ENCODE results near the gene ZBTB11. TPM values are rescaled to one million over a fixed set of nuclear protein-coding genes. Genes with fewer than 3 reads are reported as not detected.
"Not testable (repeated sequence)": the region's sequence is repeated elsewhere in the genome, so short reads cannot be mapped to it uniquely, and the experiment has no call there.

Gene ZBTB11
- total RNA-seq, 6 experiments from 2014 or later: 13.0 to 16.3 (median 15.5) TPM

DNA sequence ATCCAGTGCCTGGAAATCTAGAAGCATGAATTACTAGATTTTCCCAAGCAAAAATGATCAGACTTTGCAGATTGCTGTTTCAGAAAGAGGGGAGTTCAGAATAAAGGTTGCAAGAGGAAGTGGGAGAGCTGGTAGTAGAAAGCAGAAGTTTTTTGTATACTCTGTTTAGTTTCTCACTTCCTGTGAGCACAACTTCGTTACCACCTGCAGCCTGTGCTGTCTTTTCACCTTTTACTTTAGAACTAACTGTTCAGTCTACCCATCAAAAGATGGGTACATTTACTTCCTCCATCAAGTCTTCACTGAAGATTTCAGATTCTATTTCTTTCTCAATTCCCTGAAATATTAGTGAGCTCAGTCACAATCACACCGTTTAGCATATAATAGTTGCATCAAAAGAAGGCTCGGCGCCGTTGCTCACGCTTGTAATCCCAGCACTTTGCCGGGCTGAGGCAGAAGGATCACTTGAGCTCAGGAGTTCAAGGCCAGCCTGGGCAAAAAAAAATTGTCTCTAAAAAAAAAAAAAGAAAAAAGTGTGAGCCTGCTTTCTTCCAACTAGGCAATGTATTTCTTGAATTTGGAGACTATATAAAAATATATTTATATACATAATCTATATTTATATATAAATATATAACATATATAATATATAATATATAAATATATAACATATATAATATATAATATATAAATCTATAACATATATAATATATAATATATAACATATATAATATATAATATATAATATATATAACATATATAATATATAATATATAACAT, 45.7 kb upstream of the ZBTB11 start:
- no peak overlapping the region for H3K4me3 Mint-ChIP-seq
- TF ChIP-seq, protein P1, sequence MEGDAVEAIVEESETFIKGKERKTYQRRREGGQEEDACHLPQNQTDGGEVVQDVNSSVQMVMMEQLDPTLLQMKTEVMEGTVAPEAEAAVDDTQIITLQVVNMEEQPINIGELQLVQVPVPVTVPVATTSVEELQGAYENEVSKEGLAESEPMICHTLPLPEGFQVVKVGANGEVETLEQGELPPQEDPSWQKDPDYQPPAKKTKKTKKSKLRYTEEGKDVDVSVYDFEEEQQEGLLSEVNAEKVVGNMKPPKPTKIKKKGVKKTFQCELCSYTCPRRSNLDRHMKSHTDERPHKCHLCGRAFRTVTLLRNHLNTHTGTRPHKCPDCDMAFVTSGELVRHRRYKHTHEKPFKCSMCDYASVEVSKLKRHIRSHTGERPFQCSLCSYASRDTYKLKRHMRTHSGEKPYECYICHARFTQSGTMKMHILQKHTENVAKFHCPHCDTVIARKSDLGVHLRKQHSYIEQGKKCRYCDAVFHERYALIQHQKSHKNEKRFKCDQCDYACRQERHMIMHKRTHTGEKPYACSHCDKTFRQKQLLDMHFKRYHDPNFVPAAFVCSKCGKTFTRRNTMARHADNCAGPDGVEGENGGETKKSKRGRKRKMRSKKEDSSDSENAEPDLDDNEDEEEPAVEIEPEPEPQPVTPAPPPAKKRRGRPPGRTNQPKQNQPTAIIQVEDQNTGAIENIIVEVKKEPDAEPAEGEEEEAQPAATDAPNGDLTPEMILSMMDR (IDR thresholded peaks at IDR 0.05): no peak
- no peaks in the 10 kb centered on the region for H3K27me3 Mint-ChIP-seq (ENCODE audit: insufficient read depth)
- no peaks in the 10 kb centered on the region for H3K36me3 Mint-ChIP-seq (ENCODE audit: low read depth)
- no peak for DNase-seq
- no peak overlapping the region for H3K27ac Mint-ChIP-seq
- H3K4me1 Mint-ChIP-seq (ENCODE audit: low read depth): peaks cover 32% of the 10 kb centered on the region
- H3K9me3 Mint-ChIP-seq: no peaks in the 10 kb centered on the region

DNA sequence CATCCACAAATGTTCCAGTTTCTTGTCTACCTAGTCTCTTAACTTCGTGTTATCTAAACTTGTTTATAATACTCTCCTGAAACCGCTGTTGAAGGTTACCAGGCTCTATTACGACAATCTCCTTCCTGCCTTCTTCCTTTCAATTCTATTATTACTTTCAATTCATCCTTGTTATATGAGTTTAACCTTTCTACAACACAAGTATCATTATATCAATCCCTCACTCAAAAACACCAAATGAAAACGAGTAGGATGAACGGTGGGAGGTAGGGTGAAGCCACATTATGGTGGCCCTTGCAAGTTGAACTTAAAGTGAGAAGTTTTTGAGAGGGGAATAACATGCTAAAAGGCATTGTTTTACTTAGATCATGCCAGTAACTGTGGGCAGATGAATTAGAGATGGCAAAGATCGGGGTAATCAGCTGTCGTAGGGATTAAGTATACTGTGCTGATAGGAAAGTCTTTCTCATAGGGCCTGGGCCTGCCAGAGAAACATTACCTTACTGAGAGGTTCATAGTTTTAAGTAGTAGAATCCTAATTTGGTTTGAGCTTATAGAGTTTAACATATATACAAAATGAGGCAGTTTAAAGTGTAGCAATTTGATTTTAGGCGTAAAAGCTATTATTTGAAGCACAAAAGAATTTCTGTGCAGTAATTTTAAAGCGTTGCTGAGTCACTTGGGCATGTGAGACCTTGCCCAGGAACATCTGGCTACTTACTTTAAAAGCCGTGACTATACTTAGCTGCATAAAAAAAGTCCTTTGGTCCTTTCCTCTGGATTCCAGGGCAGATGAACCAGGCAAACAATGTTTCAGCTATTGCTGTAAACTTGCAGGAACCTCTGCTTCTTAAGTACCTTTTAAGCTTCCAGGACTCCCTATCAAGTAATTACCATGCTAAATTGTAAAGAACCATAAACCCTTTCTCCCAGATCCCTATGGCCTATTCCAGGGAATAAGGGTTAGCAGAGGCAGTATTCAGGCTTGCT, 44.2 kb upstream of the ZBTB11 start:
- Mint-ChIP-seq H3K36me3 (ENCODE audit: low read depth) (no peaks in the 10 kb centered on the region), H3K9me3 (no peaks in the 10 kb centered on the region), H3K27me3 (ENCODE audit: insufficient read depth) (no peaks in the 10 kb centered on the region), H3K4me3 (no peak overlapping the region), H3K27ac (no peak overlapping the region; the same call in 1 of the 2 replicates), H3K4me1 (ENCODE audit: low read depth) (peaks cover 27% of the 10 kb centered on the region)
- no peak for DNase-seq
- TF ChIP-seq, protein P1 (IDR thresholded peaks at IDR 0.05): no peak

DNA sequence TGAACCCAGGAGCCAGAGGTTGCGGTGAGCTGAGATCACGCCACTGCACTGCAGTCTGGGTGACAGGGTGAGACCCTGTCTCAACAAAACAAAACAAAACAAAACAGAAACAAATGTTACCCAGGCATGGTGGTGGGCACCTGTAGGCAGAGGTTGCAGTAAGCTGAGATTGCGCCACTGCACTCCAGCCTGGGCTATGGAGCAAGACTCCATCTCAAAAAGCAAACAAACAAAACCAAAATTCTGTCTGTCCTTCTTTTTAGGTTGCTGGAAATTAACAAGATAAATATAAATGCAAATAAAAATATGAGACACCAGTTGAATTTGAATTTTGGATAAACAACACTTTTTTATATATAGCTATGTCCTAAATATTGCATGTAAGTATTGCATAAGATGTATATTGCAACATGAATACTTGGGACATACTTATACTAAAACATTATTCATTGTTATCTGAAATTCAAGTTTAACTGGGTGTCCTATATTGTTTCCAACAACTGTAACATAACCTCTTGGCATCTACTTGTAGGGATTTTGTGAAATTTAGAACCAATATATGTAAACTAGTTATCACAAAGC, 42.8 kb upstream of the ZBTB11 start:
- no peak overlapping the region for H3K27ac Mint-ChIP-seq
- peaks cover 32% of the 10 kb centered on the region for H3K4me1 Mint-ChIP-seq (ENCODE audit: low read depth)
- no peaks in the 10 kb centered on the region for H3K27me3 Mint-ChIP-seq (ENCODE audit: insufficient read depth)
- no peak for DNase-seq
- TF ChIP-seq, protein P1 (IDR thresholded peaks at IDR 0.05): no peak
- H3K36me3 Mint-ChIP-seq (ENCODE audit: low read depth): no peaks in the 10 kb centered on the region
- H3K4me3 Mint-ChIP-seq: no peak overlapping the region
- H3K9me3 Mint-ChIP-seq: no peaks in the 10 kb centered on the region

DNA sequence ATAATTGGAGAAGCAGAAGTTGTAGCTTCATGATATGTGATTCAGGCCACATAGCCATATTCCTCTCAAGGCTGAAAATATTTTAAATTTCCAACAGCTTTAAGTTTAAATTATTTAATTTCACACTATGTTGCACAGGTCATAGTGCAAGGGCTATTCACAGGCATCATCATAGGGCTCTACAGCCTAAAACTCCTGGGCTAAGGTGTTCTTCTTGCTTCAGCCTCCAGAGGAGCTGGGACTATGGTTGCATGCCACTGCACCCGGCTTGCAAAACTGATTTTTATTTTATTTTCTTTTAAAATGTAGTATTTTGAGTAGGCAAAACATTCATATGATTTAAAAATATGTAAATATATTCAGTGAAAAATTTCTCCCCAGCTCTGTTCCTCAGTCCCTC, 41.5 kb upstream of the ZBTB11 start:
- Mint-ChIP-seq H3K4me1 (ENCODE audit: low read depth) (peaks cover 25% of the 10 kb centered on the region), H3K36me3 (ENCODE audit: low read depth) (no peaks in the 10 kb centered on the region), H3K9me3 (no peaks in the 10 kb centered on the region), H3K27ac (no peak overlapping the region), H3K4me3 (no peak overlapping the region), H3K27me3 (ENCODE audit: insufficient read depth) (no peaks in the 10 kb centered on the region)
- TF ChIP-seq, protein P1 (IDR thresholded peaks at IDR 0.05): no peak
- no peak for DNase-seq

DNA sequence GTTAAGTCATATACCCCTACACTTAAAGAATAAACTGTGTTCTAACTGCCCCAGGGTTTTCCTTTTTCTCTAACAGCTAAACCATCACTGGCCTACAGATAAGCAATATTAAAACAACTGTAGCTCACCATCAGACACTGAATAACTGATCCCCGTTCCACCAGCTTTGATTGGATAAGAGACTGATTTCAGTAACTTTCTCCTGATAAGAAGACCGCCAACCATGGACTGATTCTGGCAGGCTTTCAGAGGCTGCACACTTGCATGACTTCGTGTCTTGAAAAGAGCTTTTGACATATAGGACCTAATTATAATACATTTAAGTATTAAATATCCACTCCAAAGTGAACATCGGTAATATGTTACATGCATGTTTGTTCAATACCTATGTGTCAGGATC, 32.2 kb upstream of the ZBTB11 start:
- H3K36me3 Mint-ChIP-seq (ENCODE audit: low read depth): no peaks in the 10 kb centered on the region
- TF ChIP-seq, protein P1 (IDR thresholded peaks at IDR 0.05): no peak
- H3K9me3 Mint-ChIP-seq: no peaks in the 10 kb centered on the region
- no peak overlapping the region for H3K27ac Mint-ChIP-seq
- H3K4me1 Mint-ChIP-seq (ENCODE audit: low read depth): peaks cover 6% of the 10 kb centered on the region; the same call in 1 of the 2 replicates
- no peak for DNase-seq
- H3K4me3 Mint-ChIP-seq: no peak overlapping the region
- peaks cover 10% of the 10 kb centered on the region for H3K27me3 Mint-ChIP-seq (ENCODE audit: insufficient read depth)

DNA sequence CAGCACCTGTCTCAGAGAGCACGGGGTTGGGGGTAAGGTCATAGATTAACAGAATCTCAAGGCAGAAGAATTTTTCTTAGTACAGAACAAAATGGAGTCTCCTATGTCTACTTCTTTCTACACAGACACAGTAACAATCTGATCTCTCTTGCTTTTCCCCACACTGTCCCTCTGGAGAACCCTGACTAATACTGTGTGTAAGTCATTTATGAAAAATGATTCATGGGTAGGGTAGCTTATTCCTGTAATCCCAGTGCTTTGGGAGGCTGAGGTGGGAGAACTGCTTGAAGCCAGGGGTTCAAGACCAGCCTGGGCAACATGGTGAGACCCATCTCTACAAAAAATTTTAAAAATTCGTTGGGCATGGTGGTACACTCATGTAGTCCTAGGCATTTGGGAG, 27.7 kb upstream of the ZBTB11 start:
- H3K36me3 Mint-ChIP-seq (ENCODE audit: low read depth); H3K4me3 Mint-ChIP-seq; DNase-seq; H3K27ac Mint-ChIP-seq; H3K9me3 Mint-ChIP-seq: not testable (repeated sequence)
- H3K27me3 Mint-ChIP-seq (ENCODE audit: insufficient read depth): peaks cover 11% of the 10 kb centered on the region; the same call in 1 of the 2 replicates
- H3K4me1 Mint-ChIP-seq (ENCODE audit: low read depth): peaks cover 18% of the 10 kb centered on the region
